ENCODE results near the gene NR1H3.
A peak's percentile ranks its signal among the peaks of the same experiment; 100 is the strongest.
"Not testable (repeated sequence)": the region's sequence is repeated elsewhere in the genome, so short reads cannot be mapped to it uniquely, and the experiment has no call there.

The NR1H3 gene

DNA sequence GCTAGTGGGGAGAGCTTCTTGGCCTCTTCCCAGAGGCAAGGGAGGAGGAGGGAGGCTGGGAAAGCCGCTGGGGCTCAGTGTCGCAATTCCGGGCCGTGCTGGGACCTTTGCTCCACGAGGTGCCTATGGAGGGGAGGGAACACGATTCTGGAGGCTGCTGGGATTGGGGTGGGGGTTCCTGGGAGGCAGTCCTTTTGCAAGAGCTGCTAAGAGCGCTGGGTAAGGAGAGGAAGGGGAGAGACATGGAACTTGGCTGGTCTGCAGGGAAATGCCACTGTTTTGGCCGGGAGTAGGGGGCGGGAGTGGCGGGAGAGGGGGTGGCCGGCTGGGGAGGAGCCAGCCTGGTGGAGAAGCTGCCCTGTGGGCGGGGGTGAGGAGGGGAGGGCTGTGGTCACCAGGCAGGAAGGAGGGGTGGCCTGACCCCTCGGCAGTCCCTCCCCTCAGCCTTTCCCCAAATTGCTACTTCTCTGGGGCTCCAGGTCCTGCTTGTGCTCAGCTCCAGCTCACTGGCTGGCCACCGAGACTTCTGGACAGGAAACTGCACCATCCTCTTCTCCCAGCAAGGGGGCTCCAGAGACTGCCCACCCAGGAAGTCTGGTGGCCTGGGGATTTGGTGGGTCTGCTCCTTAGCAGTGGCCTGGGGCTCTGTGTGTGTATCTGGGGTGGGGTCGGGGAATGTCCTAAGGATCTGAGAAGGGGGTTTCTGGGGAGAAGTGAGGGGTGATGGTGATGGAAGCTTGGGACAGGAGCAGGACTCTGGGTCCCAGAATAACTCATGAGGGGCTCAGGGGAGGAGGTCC, at the start of gene NR1H3:
Gene NR1H3 (plus strand): TSS at position 480 of the 800 bp plus-strand sequence. CDS start 1,221 bp downstream, outside the sequence.
- DNase-seq (ENCODE audit: low read depth in 2 of 2, low spot score in 1 of 2): no peak

DNA sequence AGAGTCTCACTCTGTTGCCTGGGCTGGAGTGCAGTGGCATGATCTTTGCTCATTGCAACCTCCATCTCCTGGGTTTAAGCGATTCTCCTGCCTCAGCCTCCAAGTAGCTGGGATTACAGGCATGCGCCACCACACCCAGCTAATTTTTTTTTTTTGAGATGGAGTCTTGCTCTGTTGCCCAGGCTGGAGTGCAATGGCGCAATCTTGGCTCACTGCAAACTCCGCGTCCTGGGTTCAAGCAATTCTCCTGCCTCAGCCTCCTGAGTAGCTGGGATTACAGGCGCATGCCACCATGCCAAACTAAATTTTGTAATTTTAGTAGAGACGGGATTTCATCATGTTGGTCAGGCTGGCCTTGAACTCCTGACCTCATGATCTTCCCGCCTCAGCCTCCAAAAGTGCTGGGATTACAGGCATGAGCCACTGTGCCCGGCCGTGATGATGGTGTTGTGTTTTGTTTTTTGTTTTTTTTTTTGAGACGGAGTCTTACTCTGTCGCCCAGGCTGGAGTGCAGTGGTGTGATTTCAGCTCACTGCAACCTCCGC, 49.7 kb upstream of the NR1H3 start:
- DNase-seq (ENCODE audit: low read depth in 2 of 2, low spot score in 1 of 2): not testable (repeated sequence)

DNA sequence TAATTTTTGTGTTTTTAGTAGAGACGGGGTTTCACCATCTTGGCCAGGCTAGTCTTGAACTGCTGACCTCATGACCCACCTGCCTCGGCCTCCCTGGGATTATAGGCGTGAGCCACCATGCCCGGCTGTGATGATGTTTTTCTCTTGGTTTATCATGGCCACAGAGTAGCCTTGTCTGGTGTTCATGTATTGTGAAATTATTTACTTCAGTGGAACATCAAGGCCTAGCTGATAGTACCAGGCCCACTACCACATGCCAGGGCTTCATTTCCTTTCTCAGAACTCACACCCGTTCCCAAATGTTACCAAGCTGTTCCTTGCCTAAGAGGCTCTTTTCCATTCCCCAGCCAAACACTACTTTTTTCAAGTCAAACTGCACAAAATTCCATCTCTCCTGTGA, 49.2 kb upstream of the NR1H3 start:
- no peak for DNase-seq (ENCODE audit: low read depth in 2 of 2, low spot score in 1 of 2)

DNA sequence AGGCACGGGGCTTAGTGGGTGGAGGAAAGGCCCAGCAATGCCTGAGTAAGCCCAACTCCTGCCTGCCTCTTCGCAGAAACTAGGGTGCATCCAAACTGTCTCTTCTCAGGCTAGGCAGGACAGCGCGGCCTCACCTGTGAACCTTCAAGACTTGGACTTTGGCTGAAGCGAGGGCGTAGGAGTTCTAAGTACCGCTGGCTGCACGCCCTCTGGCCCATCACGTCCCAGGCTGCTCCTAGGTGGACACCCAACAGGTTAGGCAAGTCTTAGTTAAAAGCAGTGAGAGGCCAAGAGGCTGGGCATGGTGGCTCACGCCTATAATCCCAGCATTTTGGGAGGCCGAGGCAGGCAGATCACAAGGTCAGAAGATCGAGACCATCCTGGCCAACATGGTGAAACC, 44.9 kb upstream of the NR1H3 start:
- no peak for DNase-seq (ENCODE audit: low read depth in 2 of 2, low spot score in 1 of 2)

DNA sequence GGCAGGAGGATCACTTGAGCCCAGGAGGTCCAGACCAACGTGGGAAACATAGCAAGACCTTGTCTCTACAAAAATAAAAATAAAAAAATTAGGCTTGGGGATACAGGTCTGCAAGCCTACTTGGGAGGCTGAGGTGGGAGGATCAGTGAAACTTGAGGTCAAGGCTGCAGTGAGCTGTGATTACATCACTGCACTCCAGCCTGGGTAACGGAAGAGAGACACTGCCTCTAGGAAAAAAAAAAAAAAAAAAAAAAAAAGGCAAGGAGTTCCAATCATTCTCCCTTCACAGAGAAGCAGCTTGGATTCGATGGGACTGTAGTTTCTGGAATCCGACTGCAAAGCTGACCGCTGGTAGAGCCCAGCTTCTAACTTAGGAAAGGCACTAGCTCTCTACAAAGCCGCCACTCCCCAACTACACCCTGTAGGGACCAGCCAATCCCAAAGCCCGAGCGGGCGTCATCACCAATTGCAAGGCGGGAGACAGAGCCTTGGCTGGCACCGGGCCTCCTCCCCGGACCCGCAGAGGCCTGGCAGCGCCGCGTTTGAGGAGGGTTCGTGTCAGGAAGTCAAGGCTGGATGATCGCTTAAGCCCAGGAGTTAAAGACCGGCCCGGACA, 43.7 kb upstream of the NR1H3 start:
- peak; percentile 67 to 68 for DNase-seq (ENCODE audit: low read depth in 2 of 2, low spot score in 1 of 2)

DNA sequence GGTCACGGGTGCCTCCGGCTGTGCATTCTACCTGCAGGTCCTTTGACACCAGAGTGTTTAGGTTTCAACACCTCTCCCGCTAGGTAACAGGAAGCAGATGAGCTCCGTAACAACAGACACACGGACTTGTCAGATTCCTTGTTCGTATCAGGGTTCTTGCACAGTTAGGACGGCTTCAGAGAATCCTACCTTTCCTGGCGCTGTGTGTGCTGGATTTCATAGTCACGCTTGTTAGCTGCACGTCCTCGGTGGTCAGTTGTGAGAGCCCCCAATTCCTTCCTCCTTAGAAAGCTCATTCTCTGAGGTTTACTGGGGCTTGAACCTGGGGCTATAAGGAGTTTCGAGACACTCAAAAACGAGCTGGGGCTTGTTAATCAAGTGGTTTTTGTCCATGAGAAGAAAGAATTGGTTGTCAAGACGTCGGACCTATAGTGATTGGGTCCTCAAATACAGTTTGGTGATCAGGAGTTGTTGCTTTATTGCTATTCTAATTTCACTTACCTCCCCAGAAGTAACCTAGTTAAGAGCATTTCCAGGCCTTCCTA, 42.4 kb upstream of the NR1H3 start:
- DNase-seq (ENCODE audit: low read depth in 2 of 2, low spot score in 1 of 2): no peak

DNA sequence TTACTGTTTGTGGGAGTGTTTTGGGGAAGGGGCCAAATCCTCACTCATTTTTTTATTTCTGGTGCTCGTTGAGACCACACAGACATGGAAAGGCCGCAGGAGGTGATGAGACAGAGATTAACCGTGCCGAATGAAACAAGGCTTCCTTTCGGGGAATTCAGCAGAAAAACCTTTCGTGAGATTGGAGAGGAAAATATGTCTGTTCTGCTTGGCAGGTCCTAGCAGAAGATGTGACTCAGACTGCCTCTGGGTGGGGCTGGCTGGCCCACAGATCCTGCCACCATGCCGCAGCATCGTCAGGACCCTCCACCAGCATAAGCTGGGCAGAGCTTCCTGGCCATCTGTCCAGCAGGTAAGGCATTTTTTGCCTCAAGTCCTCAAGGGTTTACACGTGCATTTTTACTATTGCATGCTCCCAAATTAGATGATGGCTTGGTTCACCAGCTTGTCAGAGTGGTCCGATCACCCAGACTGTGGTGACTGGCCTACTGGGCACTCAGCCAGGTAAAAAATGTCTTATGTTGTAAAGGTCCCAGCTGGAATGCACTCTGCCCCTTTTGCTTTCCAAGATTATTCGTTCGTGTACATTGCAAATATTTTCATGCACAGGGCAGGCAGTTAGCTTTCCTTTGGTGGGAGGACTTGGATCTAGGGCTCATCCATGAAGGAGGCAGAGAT, 41.5 kb upstream of the NR1H3 start:
- peak; percentile 37 to 55 for DNase-seq (ENCODE audit: low read depth in 2 of 2, low spot score in 1 of 2)

DNA sequence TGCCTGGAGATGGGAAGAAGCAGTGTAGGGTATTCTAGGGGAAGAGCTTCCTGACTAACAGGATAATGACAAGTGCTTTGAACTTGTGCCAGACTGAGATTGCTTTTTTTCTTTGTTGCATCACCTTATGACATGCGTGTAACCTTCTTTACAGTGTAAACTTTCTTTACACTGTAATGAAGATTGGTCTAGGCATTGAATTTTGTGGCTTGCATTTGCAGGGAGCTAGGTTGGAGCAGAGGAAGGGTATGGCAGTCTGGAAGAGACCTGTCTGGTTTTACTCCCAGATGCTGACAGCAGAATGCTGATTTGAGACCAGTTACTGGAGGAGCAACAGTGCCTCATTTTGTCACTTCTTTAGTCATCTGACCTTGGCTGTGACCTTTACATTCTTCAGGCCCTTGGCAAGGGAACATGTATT, 37.4 kb upstream of the NR1H3 start:
- DNase-seq (ENCODE audit: low read depth in 2 of 2, low spot score in 1 of 2): no peak

DNA sequence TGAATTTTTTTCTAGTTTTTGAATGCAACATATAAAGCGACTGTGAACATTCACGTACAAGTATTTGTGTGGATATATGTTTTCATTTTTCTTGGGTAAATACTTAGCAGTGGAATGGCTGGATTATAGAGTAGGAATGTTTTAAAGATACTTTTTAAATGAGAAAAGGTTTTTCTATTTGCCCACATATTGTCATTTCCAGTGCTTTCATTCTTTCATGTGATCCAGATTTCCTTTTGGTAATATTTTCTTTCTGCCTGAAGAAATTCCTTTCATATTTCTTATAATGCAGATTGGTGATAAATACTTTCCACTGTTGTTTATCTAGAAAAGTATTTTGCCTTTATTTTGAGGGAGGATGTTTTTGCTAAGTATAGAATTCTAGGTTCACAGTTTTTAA, 35.1 kb upstream of the NR1H3 start:
- no peak for DNase-seq (ENCODE audit: low read depth in 2 of 2, low spot score in 1 of 2)

DNA sequence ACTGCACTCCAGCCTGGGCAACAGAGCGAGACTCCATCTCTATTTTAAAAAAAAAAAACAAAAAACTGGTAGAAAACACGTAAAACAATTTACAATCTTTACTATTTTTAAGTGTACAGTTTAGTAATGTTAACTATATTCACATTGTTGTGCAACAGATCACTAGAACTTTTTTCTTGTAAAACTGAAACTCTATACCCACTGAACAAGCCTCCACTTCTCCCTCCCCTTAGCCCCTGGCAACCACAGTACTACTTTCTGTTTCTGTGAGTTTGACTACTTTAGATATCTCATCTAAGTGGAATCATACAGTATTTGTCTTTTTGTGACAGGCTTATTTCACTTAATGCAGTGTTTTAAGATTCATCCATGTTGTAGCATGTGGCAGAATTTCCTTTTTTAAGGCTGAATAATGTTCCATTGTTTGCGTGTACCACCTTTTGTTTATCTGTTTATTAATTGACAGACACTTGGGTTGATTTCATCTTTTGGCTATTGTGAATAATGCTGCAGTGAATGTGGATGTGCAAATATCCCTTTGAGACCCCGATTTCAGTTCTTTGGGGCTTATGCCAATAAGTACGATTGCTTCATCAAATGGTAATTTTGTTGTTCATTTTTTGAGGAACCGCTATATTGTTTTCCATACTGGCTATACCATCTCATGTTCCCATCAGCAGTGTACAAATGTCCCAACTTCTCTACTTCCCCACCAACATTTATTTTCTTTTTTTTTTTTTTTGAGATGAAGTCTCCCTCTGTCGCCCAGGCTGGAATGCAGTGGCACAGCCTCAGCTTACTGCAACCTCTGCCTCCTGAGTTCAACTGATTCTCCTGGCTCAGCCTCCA, 32.0 kb upstream of the NR1H3 start:
- DNase-seq (ENCODE audit: low read depth in 2 of 2, low spot score in 1 of 2): no peak

DNA sequence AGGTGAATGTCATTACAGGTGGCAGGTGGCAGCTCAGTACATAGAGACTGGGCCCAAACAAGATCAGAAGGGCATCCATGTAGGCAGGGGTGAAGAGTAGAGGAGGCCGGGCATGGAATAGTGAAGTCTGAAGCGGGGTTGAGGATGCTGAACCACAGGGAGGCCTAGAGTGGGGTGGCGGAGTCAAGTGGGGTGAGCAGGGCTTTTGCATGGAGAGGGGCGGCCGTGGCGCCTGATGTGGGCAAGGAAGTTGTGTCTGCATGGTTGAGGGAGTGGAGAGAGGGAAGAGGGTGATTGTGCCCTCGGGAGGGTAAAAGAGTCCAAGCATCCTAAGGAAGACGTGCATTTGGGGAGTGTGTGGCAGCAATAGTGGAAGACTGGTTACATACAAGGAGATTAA, 28.6 kb upstream of the NR1H3 start:
- DNase-seq (ENCODE audit: low read depth in 2 of 2, low spot score in 1 of 2): no peak

DNA sequence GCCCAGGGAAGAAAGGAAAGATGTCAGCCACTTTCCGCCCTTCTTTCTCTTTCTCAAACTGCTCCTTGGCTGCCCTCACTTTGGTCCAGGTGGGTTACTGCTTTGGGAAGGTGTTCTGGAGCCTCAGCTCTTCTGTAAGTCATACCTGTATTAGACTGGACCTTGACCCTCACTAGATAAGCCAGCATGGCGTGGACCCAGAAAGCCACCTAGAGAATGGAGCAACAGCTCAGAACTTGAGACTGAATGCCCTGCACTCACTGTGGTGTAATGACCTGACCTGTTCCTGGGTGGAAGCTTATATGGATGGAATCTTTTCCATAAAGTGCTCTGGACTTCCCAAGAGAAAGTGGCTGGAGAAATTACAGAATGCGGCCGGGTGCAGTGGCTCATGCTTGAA, 24.7 kb upstream of the NR1H3 start:
- no peak for DNase-seq (ENCODE audit: low read depth in 2 of 2, low spot score in 1 of 2)

DNA sequence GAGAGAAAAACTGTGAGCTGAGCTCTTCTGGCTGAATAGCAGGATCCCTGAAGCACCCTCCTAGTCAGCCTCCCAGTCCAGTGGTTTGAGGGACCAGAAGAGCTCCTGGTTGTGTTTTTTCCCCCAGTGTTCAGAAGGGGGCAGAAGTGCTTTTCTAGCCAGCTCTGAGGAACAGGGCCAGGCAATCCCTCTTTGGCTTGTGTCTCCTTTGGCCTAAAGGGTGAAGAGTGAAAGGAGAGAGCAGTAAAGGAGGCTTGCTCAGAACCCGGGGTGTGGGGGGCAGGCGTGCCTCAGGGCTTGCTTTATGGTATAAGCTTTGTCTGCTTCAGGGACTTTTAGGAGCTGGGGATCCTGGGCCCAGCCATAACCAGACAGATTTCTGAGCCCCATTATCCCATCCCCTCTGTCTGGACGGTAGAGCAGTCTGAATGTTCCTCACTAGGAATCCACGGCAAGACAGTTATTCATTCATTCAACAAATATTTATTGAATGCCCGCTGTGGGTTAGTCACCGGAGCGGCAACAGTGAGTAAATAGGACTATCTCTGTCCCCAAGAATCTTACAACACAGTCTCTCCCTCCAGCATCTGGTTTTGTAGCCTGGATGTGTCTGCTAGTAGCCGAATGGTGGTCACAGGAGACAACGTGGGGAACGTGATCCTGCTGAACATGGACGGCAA, 23.7 kb upstream of the NR1H3 start:
- no peak for DNase-seq (ENCODE audit: low read depth in 2 of 2, low spot score in 1 of 2)

DNA sequence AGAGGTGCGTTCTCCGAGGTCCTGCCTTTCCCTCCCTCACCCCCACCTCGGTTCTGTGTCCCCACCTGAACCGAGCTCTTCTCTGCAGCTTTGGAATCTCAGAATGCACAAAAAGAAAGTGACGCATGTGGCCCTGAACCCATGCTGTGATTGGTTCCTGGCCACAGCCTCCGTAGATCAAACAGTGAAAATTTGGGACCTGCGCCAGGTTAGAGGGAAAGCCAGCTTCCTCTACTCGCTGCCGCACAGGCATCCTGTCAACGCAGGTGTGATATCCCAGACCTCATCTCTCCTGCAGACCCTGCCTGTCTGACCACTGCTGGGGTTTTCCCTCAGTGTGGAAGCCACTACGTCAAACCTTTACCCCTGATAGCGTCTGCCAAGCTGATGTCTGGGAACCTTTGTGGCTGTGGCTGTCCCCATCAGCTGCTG, 23.1 kb upstream of the NR1H3 start:
- no peak for DNase-seq (ENCODE audit: low read depth in 2 of 2, low spot score in 1 of 2)

DNA sequence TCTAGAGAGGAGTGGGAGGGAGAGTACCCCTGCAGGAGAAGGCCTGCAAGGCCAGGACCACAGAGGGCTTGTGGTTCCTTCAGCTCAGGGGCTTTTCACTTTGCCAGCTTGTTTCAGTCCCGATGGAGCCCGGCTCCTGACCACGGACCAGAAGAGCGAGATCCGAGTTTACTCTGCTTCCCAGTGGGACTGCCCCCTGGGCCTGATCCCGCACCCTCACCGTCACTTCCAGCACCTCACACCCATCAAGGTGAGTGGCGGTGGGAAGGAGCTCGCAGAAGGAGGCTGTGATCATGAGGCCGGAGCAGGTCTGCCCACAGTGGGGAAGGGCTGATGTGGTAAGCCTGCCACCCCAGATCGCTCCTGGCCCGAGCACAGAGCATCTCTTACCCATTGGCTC, 22.6 kb upstream of the NR1H3 start:
- no peak for DNase-seq (ENCODE audit: low read depth in 2 of 2, low spot score in 1 of 2)

DNA sequence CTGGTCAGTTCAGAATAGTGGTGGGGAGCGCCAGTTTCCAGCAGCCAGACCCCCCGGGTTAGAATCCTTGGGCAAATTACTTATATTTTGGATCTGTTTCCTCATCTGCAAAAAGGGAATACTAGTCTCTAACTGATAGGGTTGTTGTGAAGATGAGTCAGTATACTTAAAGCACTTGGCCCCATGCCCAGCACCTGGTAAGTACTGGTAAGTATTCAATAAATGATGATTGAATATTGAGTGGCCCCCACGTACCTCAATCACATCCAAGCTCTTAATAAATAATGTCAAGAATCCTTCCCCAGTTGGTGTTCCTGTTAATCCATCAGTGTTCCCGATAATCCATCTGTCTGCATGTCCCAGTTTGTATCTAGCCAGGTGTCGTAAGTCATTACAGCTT, 21.3 kb upstream of the NR1H3 start:
- no peak for DNase-seq (ENCODE audit: low read depth in 2 of 2, low spot score in 1 of 2)

DNA sequence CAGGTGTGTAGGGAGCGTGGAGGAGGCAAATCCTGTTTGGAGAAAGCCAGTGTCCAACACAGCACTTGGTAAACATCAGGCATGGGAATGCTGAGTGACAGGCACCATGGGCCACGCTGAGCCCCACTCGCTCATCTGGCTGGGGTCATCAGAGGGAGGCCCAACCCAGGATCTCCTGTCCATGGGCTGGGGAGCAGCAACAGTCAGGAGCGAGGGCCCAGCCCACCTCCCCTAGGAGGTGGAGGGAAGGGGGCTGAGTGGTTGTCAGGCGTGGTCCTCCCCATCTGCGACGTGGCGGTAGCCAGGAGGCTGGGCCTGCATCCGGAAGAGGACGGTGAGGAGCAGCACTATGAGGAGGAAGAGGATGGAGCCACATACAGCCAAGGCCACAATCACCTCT, 17.9 kb upstream of the NR1H3 start:
- no peak for DNase-seq (ENCODE audit: low read depth in 2 of 2, low spot score in 1 of 2)

DNA sequence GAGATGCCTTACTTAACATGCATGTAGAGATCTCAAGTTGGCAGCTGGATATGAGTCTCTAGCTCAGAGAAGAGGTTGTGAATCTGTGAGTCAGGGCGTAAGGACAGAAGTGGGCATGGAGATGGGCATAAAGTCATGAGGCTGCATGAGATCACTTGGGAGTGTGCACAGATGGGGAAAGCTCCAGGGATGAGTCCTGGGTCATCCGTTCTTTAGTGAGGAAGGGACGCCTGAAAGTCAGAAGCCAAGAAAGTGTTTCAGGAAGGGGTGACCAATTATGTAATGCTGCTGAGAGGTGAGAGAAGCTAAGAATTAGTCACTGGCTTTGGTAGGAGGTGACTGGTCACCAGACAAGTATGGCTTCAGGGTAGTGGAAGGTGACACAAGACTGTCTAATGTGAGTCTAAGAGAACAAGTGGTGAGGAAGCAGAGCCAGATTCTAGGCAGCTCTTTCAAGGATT, 15.9 kb upstream of the NR1H3 start:
- DNase-seq (ENCODE audit: low read depth in 2 of 2, low spot score in 1 of 2): no peak

DNA sequence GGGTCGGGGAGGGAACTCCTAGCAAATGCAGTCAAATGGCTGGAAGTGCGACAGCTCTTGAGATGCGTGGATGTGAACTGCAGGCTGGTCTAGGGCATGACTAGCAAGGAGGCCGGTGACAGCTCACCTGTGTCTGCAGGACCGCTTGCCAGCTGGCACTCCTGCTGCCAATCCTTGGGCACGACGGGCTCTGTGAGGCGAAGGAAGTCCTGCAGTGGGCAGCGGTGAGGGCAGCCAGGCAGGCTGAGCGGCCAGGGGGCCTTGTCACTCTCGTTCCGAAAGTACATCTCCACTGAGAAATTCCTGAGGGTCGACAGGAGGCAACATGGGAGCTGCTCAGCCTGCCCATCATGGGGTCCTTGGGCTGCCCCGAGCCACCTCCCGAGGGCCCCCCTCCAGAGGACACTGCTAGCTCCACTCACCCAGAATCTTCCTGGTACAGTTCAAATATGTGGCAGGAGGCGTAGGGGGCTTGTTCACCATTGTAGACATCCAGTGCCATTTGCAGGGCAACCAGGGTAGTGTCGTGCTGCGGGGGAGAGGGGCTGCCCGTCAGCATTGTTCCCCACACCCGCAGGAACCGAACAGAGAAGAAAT, 15.1 kb upstream of the NR1H3 start:
- DNase-seq (ENCODE audit: low read depth in 2 of 2, low spot score in 1 of 2): no peak

DNA sequence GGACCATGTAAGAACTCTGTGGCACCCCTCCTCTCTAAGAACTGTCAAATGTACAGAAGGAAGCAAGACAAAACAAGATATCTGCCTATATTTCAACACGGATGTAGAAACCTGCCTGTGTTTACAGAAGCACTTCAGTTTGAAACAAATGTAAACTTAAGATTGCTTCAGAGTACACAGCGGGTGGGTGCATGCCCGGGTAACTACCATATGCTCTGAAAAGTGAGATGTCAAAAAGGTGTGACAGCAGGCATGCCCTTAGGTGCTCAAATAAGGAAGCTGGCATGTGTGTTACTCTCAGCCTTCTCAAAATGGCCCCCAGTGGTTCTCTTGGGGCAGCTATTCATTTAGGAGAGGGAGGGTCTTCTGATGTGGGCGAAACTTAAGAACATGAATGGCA, 14.3 kb upstream of the NR1H3 start:
- no peak for DNase-seq (ENCODE audit: low read depth in 2 of 2, low spot score in 1 of 2)

Measured in stimulated activated CD8-positive, alpha-beta memory T cell treated with anti-CD3 and anti-CD28 coated beads, Interleukin-4, amount 100 ng/mL, for 4 hours (primary cell).